Measurements from ENCODE around the gene RFX6. TPM values are rescaled to one million over a fixed set of nuclear protein-coding genes. Genes with fewer than 3 reads are reported as not detected.

The RFX6 gene
- total RNA-seq, 1 experiment from 2014 or later: not detected

- Histone ChIP-seq H3K27ac (no peak overlapping the region), H3K79me2 (ENCODE audit: low read depth) (no peaks in the 10 kb centered on the region), H3K9me2 (ENCODE audit: insufficient read depth) (no peaks in the 10 kb centered on the region), H2AFZ (no peak overlapping the region), H3K27me3 (ENCODE audit: insufficient read depth, low read depth) (peaks cover 18% of the 10 kb centered on the region), H3K4me3 (no peak overlapping the region), H3K4me2 (no peak overlapping the region), H3K36me3 (ENCODE audit: low read depth) (no peaks in the 10 kb centered on the region), H3K9me3 (ENCODE audit: insufficient read depth, low read depth) (no peaks in the 10 kb centered on the region), H3F3A (ENCODE audit: insufficient read depth, low read depth) (no peaks in the 10 kb centered on the region), H3K4me1 (replicated peaks; ENCODE audit: insufficient read depth) (no peaks in the 10 kb centered on the region), H4K20me1 (ENCODE audit: insufficient read depth) (no peaks in the 10 kb centered on the region)
- no peak for DNase-seq
- intact Hi-C loops (cut with micrococcal nuclease; ENCODE audit: unreplicated experiment): loop anchor here (2.0 kb wide), 1 partner anchor 88 kb away; no protein-coding TSS in a partner anchor
- ChIA-PET POLR2A (ENCODE audit: unreplicated experiment) (no interaction called here), CTCF (no interaction called here)
- no TSS peak for BruUV-seq (replicated peaks)
- TF ChIP-seq, protein P1, sequence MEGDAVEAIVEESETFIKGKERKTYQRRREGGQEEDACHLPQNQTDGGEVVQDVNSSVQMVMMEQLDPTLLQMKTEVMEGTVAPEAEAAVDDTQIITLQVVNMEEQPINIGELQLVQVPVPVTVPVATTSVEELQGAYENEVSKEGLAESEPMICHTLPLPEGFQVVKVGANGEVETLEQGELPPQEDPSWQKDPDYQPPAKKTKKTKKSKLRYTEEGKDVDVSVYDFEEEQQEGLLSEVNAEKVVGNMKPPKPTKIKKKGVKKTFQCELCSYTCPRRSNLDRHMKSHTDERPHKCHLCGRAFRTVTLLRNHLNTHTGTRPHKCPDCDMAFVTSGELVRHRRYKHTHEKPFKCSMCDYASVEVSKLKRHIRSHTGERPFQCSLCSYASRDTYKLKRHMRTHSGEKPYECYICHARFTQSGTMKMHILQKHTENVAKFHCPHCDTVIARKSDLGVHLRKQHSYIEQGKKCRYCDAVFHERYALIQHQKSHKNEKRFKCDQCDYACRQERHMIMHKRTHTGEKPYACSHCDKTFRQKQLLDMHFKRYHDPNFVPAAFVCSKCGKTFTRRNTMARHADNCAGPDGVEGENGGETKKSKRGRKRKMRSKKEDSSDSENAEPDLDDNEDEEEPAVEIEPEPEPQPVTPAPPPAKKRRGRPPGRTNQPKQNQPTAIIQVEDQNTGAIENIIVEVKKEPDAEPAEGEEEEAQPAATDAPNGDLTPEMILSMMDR (conservative IDR thresholded peaks at IDR 0.05): peak; percentile 59
- no peak for TF ChIP-seq EZH2 (IDR thresholded peaks at IDR 0.05; ENCODE audit: low read depth)
Measured at GRCh38 chr6:116881236-116881635, 4.2 kb downstream of the RFX6 start.

GRCh38 chr6:116883005-116883404 is 6.0 kb downstream of the RFX6 start:
- ChIA-PET POLR2A (ENCODE audit: unreplicated experiment) (no interaction called here), CTCF (interaction anchor here (0.5 kb wide), 1 partner anchor 719 kb away, joined by 3 read pairs; the partner anchor contains the start of gene GOPC)
- no peak overlapping the region for H2AFZ ChIP-seq
- intact Hi-C loops (cut with micrococcal nuclease; ENCODE audit: unreplicated experiment): no loop called here
- no TSS peak for BruUV-seq (replicated peaks)
- no peak for DNase-seq
- no peaks in the 10 kb centered on the region for H3K79me2 ChIP-seq (ENCODE audit: low read depth)
- H4K20me1 ChIP-seq (ENCODE audit: insufficient read depth): no peaks in the 10 kb centered on the region
- no peaks in the 10 kb centered on the region for H3K9me2 ChIP-seq (ENCODE audit: insufficient read depth)
- H3K27ac ChIP-seq: no peak overlapping the region
- H3K4me2 ChIP-seq: no peak overlapping the region
- H3K9me3 ChIP-seq (ENCODE audit: insufficient read depth, low read depth): no peaks in the 10 kb centered on the region
- H3K4me1 ChIP-seq (replicated peaks; ENCODE audit: insufficient read depth): no peaks in the 10 kb centered on the region
- TF ChIP-seq, protein P1 (conservative IDR thresholded peaks at IDR 0.05): no peak
- no peak for TF ChIP-seq EZH2 (IDR thresholded peaks at IDR 0.05; ENCODE audit: low read depth)
- peaks cover 2% of the 10 kb centered on the region; the same call in 1 of the 2 replicates for H3K27me3 ChIP-seq (ENCODE audit: insufficient read depth, low read depth)
- no peaks in the 10 kb centered on the region for H3F3A ChIP-seq (ENCODE audit: insufficient read depth, low read depth)
- H3K4me3 ChIP-seq: no peak overlapping the region
- no peaks in the 10 kb centered on the region for H3K36me3 ChIP-seq (ENCODE audit: low read depth)

GRCh38 chr6:116884530-116884929 is 7.5 kb downstream of the RFX6 start:
- H3K27ac ChIP-seq: no peak overlapping the region
- intact Hi-C loops (cut with micrococcal nuclease; ENCODE audit: unreplicated experiment): no loop called here
- no peaks in the 10 kb centered on the region for H3K79me2 ChIP-seq (ENCODE audit: low read depth)
- H3K4me3 ChIP-seq: no peak overlapping the region
- no peak for DNase-seq
- H3K4me1 ChIP-seq (replicated peaks; ENCODE audit: insufficient read depth): no peaks in the 10 kb centered on the region
- H3K4me2 ChIP-seq: no peak overlapping the region
- ChIA-PET POLR2A (ENCODE audit: unreplicated experiment) (no interaction called here), CTCF (no interaction called here)
- H4K20me1 ChIP-seq (ENCODE audit: insufficient read depth): no peaks in the 10 kb centered on the region
- H2AFZ ChIP-seq: no peak overlapping the region
- H3K27me3 ChIP-seq (ENCODE audit: insufficient read depth, low read depth): no peaks in the 10 kb centered on the region
- no peaks in the 10 kb centered on the region for H3K9me2 ChIP-seq (ENCODE audit: insufficient read depth)
- H3K36me3 ChIP-seq (ENCODE audit: low read depth): no peaks in the 10 kb centered on the region
- BruUV-seq (replicated peaks): no TSS peak
- no peak for TF ChIP-seq EZH2 (IDR thresholded peaks at IDR 0.05; ENCODE audit: low read depth)
- TF ChIP-seq, protein P1 (conservative IDR thresholded peaks at IDR 0.05): no peak
- no peaks in the 10 kb centered on the region for H3F3A ChIP-seq (ENCODE audit: insufficient read depth, low read depth)
- no peaks in the 10 kb centered on the region for H3K9me3 ChIP-seq (ENCODE audit: insufficient read depth, low read depth)

All from PC-9 (cell line).